Measurements from ENCODE around the gene GAMT.

The GAMT gene

GRCh38 chr19:1382250-1382649, 19.1 kb downstream of the GAMT start:
- no peaks in the 10 kb centered on the region for H3K27me3 ChIP-seq (replicated peaks)
- DNase-seq, result no peak
- TF ChIP-seq, protein P1, sequence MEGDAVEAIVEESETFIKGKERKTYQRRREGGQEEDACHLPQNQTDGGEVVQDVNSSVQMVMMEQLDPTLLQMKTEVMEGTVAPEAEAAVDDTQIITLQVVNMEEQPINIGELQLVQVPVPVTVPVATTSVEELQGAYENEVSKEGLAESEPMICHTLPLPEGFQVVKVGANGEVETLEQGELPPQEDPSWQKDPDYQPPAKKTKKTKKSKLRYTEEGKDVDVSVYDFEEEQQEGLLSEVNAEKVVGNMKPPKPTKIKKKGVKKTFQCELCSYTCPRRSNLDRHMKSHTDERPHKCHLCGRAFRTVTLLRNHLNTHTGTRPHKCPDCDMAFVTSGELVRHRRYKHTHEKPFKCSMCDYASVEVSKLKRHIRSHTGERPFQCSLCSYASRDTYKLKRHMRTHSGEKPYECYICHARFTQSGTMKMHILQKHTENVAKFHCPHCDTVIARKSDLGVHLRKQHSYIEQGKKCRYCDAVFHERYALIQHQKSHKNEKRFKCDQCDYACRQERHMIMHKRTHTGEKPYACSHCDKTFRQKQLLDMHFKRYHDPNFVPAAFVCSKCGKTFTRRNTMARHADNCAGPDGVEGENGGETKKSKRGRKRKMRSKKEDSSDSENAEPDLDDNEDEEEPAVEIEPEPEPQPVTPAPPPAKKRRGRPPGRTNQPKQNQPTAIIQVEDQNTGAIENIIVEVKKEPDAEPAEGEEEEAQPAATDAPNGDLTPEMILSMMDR (IDR thresholded peaks at IDR 0.05; ENCODE audit: low read depth, low read length, missing control alignments), result no peak
- H3K27ac ChIP-seq, result no peak overlapping the region
- in situ Hi-C loops (cut with HindIII; ENCODE audit: low pct_ligation_motif_present, low sequenced_read_pairs), result no loop called here
- peaks cover 5% of the 10 kb centered on the region for H3K36me3 ChIP-seq (replicated peaks)
- no peak overlapping the region for H3K4me3 ChIP-seq (ENCODE audit: low read depth, low read length)

- H3K27ac ChIP-seq, result no peak overlapping the region
- in situ Hi-C loops (cut with HindIII; ENCODE audit: low pct_ligation_motif_present, low sequenced_read_pairs), result loop anchor here (10.0 kb wide), 1 partner anchor 95 kb away; the partner anchor contains the start of gene EFNA2
- TF ChIP-seq, protein P1 (IDR thresholded peaks at IDR 0.05; ENCODE audit: low read depth, low read length, missing control alignments), result no peak
Observed at GRCh38 chr19:1379961-1380489, 21.3 kb downstream of the GAMT start.

GRCh38 chr19:1379126-1379905, 22.0 kb downstream of the GAMT start:
- Histone ChIP-seq H3K27me3 (replicated peaks) (no peaks in the 10 kb centered on the region), H3K27ac (no peak overlapping the region), H3K36me3 (replicated peaks) (peaks cover 11% of the 10 kb centered on the region), H3K4me3 (ENCODE audit: low read depth, low read length) (no peak overlapping the region)
- in situ Hi-C loops (cut with HindIII; ENCODE audit: low pct_ligation_motif_present, low sequenced_read_pairs), result loop anchor here (10.0 kb wide), 1 partner anchor 95 kb away; the partner anchor contains the start of gene EFNA2
- no peak for DNase-seq
- TF ChIP-seq, protein P1 (IDR thresholded peaks at IDR 0.05; ENCODE audit: low read depth, low read length, missing control alignments), result no peak

More at GRCh38 chr19:1379961-1380489, 21.3 kb downstream of the GAMT start:
- Histone ChIP-seq H3K27me3 (replicated peaks) (no peaks in the 10 kb centered on the region), H3K4me3 (ENCODE audit: low read depth, low read length) (no peak overlapping the region), H3K36me3 (replicated peaks) (peaks cover 9% of the 10 kb centered on the region)
- DNase-seq, result no peak

DNA sequence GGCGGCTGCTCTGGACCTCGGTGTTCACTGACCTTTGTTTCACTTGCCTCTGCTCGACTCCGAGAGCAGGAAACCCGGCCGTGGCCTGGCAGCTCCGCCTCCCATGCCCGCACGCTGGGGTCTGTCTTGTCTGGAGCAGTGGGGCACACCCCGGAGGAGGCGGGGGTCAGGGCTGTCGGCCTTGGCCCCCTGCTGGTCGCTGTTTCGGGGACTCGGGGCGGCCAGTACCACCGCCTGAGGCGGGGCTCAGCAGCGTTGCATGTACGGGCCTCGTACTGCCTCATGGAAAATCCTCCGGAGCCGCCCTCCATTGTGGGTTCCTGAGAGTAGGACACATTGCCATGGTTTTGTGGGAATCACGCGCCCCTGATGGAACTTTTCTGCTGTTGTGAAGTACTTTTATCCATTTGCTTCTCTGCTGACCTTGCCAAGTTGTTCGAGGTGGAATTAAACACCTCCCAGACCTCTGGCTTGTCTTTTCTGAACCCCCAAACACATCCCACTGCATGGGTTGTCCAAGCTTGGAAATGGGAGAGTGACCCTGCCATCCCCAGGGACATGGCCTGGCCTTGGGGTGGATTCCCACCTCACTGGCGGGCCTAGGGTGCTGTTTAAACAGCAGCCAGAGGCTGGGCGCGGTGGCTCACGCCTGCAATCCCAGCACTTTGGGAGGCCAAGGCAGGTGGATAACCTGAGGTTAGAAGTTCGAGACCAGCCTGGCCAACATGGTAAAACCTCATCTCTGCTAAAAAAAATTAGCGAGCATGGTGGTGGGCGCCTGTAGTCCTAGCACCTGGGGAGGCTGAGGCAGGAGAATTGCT, 23.2 kb downstream of the GAMT start:
- Histone ChIP-seq H3K27me3 (replicated peaks) (no peaks in the 10 kb centered on the region), H3K36me3 (replicated peaks) (peaks cover 20% of the 10 kb centered on the region), H3K27ac (no peak overlapping the region), H3K4me3 (ENCODE audit: low read depth, low read length) (no peak overlapping the region)
- in situ Hi-C loops (cut with HindIII; ENCODE audit: low pct_ligation_motif_present, low sequenced_read_pairs), result loop anchor here (10.0 kb wide), 1 partner anchor 93 kb away; the partner anchor contains the start of gene EFNA2
- DNase-seq, result no peak
- TF ChIP-seq, protein P1 (IDR thresholded peaks at IDR 0.05; ENCODE audit: low read depth, low read length, missing control alignments), result peak; percentile 33

- Histone ChIP-seq H3K4me3 (ENCODE audit: low read depth, low read length) (no peak overlapping the region), H3K27me3 (replicated peaks) (no peaks in the 10 kb centered on the region), H3K27ac (no peak overlapping the region), H3K36me3 (replicated peaks) (peaks cover 25% of the 10 kb centered on the region)
- in situ Hi-C loops (cut with HindIII; ENCODE audit: low pct_ligation_motif_present, low sequenced_read_pairs), result loop anchor here (10.0 kb wide), 1 partner anchor 93 kb away; the partner anchor contains the start of gene EFNA2
- no peak for DNase-seq
- TF ChIP-seq, protein P1 (IDR thresholded peaks at IDR 0.05; ENCODE audit: low read depth, low read length, missing control alignments), result no peak
Observed at GRCh38 chr19:1377176-1377964, 24.0 kb downstream of the GAMT start.

Measured in brain microvascular endothelial cell (primary cell).